Measurements from ENCODE around the gene KLF1. TPM values are rescaled to one million over a fixed set of nuclear protein-coding genes. Genes with fewer than 3 reads are reported as not detected.

The KLF1 gene
- total RNA-seq, 1 donor from 2014 or later = 1.6 TPM

DNA sequence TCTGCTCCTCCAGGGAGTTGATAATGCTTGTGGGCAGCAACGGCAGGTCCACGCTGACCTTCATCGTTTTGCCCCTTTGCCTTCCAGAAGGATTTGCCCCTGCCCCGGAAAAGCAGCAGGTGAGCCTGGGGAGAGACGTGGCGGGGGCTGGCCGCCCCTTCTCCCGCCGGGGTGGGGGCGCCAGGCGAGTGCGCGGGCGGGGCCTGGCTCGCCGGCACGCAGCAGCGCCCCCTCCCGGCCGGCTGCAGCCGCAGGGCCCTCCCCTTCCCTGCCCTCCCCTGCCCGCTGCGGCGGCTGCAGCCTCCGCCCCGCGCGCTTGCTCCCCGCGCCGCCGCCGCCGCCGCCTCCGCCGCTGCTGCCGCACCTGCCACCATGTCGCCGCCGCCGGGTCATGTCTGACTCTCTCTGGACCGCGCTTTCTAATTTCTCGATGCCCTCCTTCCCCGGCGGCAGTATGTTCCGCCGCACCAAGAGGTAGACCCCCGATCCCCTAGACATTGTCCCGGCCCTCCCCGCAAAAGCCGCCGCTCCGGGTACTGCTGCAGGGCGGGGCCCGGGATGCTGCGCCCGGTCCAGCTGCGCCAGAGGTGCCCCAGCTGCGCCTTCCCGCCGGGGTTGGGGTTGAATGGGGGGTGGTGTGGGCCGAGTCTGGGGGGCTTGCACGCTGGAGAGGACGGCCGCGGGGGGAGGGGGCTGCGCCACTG lies 48.7 kb downstream of the KLF1 start, which contains the start of gene MAST1:
Gene MAST1, plus strand, starts transcription at position 334 of the 704 bp plus-strand sequence. Its CDS starts 58 bp downstream, at position 392.
- DNase-seq = peak; percentile 56

DNA sequence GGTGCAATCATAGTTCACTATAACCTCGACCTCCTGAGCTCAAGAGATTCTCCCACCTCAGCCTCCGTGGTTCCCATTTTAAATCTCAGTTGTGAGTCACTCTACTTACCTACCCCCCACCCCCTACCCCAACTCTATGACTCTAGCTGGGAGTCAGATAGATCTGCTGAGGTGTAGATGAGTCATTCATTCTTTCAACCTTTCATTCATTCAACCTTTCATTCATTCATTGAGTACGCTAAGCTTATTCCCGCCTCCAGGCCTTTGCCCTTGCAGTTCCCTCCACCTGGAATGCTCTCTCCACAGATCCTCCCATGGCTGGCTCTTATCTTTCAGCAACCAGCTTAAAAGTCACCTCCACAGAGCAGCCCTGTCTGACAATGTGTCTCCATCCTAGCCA lies 49.8 kb downstream of the KLF1 start:
- no peak for DNase-seq

DNA sequence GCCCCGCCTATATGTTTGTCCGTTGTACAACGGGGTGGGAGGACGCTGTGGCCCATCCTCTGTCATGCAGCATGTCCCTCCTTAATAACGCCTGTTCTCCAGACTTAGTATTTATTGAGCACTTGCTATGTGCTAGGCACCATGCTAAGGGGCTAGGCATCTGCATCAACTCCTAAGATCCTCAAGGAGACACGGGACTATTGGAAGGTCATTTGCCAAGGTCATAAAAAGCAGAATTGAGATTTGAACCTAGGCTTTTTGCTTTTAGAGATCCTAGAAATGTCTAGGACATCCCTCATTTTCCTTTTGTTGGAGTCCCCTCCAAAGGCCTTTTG lies 50.5 kb downstream of the KLF1 start:
- DNase-seq = no peak

DNA sequence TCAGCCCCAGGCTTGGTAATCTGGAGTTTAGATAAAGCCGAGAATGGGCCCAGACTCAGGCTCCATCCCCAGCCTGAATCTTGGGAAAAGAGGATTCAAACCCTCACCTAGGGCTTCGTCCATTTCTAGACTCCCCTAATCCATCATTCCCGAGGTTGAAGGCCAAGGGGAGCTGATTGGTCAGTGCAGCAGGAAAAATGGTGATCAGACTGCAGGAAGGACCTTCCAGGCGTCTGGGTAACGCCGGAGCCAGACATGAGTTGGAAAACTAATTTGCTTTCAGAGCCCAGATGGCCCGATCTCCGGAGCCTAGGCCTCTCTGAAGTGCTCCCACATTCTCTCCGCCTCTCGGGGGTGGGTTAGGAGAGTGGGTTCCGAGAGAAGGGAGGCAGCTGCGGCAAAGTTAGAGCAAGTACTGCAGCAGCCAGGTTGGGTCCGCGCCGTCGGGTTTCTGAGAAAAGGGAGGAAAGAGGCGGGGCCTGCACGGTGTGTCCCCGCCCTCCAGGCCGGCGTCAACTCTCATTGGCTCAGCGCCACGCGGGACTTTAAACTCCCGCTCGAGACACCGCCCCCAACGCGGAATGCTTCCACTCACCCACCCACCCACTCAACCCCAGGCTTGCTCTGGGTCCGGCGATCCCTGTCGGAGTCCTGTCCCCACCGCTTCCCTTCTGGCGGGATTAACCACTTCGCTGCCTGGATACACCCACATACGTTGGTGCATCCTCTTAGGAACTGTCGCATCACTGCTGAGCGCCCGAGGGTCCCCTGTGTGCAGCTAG lies 51.8 kb downstream of the KLF1 start:
- DNase-seq = peak; percentile 32

- DNase-seq = no peak
These were observed 52.4 kb downstream of the KLF1 start, which contains the start of gene RTBDN for GRCh38 chr19:12834566-12834943. Gene RTBDN (minus strand): TSS chr19:12834579. CDS start chr19:12829979, 4,600 bp downstream.

Small RNA genes within 50 kb of the gene (small RNA-seq; reads per million reads assigned to genes)
- gene MIR5695 (ENCODE audit: low replicate concordance) (0.52 reads per million, percentile 74 among the genes with 10 or more reads in this experiment), gene MIR6794 (ENCODE audit: low replicate concordance) (not detected)

Other genes with a start within 250 kb of the KLF1 start
- gene MAN2B1, start 220.5 kb downstream of the KLF1 start, total RNA-seq = 44.5 TPM
- 7.2 TPM for gene WDR83, start 220.4 kb downstream of the KLF1 start, total RNA-seq
- 64.5 TPM for gene DHPS, start 205.3 kb downstream of the KLF1 start, total RNA-seq
- not detected for gene GNG14, start 199.2 kb downstream of the KLF1 start, total RNA-seq
- gene FBXW9, start 190.6 kb downstream of the KLF1 start, total RNA-seq = 8.0 TPM
- gene TNPO2, start 163.3 kb downstream of the KLF1 start, total RNA-seq = 44.7 TPM
- gene TRIR, start 152.5 kb downstream of the KLF1 start, total RNA-seq = 121 TPM
- gene GET3, start 149.7 kb downstream of the KLF1 start, total RNA-seq = 42.9 TPM
- gene BEST2, start 135.4 kb downstream of the KLF1 start, total RNA-seq = not detected
- gene HOOK2, start 111.6 kb downstream of the KLF1 start, total RNA-seq = 68.5 TPM
- gene JUNB, start 95.7 kb downstream of the KLF1 start, total RNA-seq = 157 TPM
- gene PRDX2, start 85.4 kb downstream of the KLF1 start, total RNA-seq = 304 TPM
- not detected for gene THSD8, start 85.1 kb downstream of the KLF1 start, total RNA-seq
- gene RNASEH2A, start 80.6 kb downstream of the KLF1 start, total RNA-seq = 10.4 TPM
- not detected for gene RTBDN, start 52.6 kb downstream of the KLF1 start, total RNA-seq
- 0.92 TPM for gene MAST1, start 48.7 kb downstream of the KLF1 start, total RNA-seq
- gene DNASE2, start 5.8 kb downstream of the KLF1 start, total RNA-seq = 9.1 TPM
- gene GCDH, start 4.0 kb upstream of the KLF1 start, total RNA-seq = 46.5 TPM
- gene SYCE2, start 32.1 kb upstream of the KLF1 start, total RNA-seq = not detected
- 36.9 TPM for gene FARSA, start 46.5 kb upstream of the KLF1 start, total RNA-seq
- gene CALR, start 51.4 kb upstream of the KLF1 start, total RNA-seq = 383 TPM
- 77.8 TPM for gene RAD23A, start 58.7 kb upstream of the KLF1 start, total RNA-seq
- 30.1 TPM for gene GADD45GIP1, start 70.0 kb upstream of the KLF1 start, total RNA-seq
- not detected for gene DAND5, start 82.4 kb upstream of the KLF1 start, total RNA-seq
- gene NFIX, start 108.3 kb upstream of the KLF1 start, total RNA-seq = 144 TPM
- 4.2 TPM for gene LYL1, start 215.7 kb upstream of the KLF1 start, total RNA-seq
- gene TRMT1, start 229.5 kb upstream of the KLF1 start, total RNA-seq = 20.9 TPM
- 16.2 TPM for gene NACC1, start 231.1 kb upstream of the KLF1 start, total RNA-seq